ENCODE measurements around the gene TM2D3. TPM values are rescaled to one million over a fixed set of nuclear protein-coding genes. Genes with fewer than 3 reads are reported as not detected.
A peak's percentile ranks its signal among the peaks of the same experiment; 100 is the strongest.

The TM2D3 gene
- total RNA-seq, 1 experiment from 2014 or later = 26.2 TPM

DNA sequence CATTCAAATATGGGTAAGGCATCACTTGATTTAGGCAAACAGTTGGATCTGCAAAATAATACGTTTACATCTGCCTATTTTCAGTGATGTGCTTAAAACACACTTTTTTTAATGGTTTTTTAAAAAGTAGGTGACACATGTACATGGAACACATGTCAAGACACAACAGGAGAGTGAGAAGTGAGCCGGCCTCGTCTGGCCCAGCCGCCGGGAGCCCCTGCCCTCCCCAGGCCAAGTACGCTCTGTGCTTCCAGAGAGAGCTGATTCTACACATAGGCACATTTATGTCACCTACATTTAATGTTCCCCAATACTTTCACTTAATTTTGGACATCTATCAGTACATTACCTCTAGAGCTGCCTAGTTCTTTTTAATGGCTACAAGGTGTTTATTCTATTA, 3.8 kb downstream of the TM2D3 start:
- no peak for DNase-seq (ENCODE audit: unreplicated experiment)
- no peak overlapping the region for H3K4me3 Mint-ChIP-seq (ENCODE audit: unreplicated experiment)
- no peaks in the 10 kb centered on the region for H3K27me3 Mint-ChIP-seq (ENCODE audit: insufficient read depth, unreplicated experiment)
- no peak overlapping the region for H3K27ac Mint-ChIP-seq (ENCODE audit: low read depth, unreplicated experiment)
- H3K4me1 Mint-ChIP-seq (ENCODE audit: insufficient read depth, unreplicated experiment) = no peaks in the 10 kb centered on the region
- H3K36me3 Mint-ChIP-seq (ENCODE audit: insufficient read depth, unreplicated experiment) = peaks cover 65% of the 10 kb centered on the region
- ChIA-PET CTCF (interaction anchor here (0.7 to 0.9 kb wide), 2 partner anchors 12 to 75 kb away, joined by 3 to 4 read pairs; no protein-coding TSS in a partner anchor), POLR2A (interaction anchor here (4.6 kb wide), 1 partner anchor 353 kb away, joined by 39 read pairs; the partner anchor contains the start of gene SNRPA1)
- no peaks in the 10 kb centered on the region for H3K9me3 Mint-ChIP-seq (ENCODE audit: unreplicated experiment)
- TF ChIP-seq, protein P1, sequence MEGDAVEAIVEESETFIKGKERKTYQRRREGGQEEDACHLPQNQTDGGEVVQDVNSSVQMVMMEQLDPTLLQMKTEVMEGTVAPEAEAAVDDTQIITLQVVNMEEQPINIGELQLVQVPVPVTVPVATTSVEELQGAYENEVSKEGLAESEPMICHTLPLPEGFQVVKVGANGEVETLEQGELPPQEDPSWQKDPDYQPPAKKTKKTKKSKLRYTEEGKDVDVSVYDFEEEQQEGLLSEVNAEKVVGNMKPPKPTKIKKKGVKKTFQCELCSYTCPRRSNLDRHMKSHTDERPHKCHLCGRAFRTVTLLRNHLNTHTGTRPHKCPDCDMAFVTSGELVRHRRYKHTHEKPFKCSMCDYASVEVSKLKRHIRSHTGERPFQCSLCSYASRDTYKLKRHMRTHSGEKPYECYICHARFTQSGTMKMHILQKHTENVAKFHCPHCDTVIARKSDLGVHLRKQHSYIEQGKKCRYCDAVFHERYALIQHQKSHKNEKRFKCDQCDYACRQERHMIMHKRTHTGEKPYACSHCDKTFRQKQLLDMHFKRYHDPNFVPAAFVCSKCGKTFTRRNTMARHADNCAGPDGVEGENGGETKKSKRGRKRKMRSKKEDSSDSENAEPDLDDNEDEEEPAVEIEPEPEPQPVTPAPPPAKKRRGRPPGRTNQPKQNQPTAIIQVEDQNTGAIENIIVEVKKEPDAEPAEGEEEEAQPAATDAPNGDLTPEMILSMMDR (IDR thresholded peaks at IDR 0.05; ENCODE audit: unreplicated experiment) = no peak
- no TSS peak for BruUV-seq (replicated peaks)
- intact Hi-C loops (cut with micrococcal nuclease) = no loop called here

DNA sequence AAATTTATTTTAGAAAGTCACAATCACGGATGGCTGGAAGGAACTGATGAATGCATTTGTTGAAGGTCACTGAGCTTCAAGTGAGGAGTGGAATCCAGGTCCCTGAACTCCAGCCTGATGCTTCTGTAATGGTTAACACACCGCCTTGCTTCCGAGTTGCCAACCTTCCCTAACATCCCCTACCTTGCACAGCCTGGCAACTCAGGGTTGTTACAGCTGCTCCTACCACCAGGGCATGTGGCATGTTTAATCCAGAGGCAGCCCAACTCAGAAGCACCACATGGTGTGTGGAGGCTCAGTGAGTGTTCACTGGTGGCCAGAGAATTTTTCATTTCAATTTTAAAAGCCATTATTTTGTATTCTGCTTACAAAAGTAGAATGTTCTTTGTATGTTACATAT, 4.9 kb downstream of the TM2D3 start:
- H3K9me3 Mint-ChIP-seq (ENCODE audit: unreplicated experiment) = no peaks in the 10 kb centered on the region

DNA sequence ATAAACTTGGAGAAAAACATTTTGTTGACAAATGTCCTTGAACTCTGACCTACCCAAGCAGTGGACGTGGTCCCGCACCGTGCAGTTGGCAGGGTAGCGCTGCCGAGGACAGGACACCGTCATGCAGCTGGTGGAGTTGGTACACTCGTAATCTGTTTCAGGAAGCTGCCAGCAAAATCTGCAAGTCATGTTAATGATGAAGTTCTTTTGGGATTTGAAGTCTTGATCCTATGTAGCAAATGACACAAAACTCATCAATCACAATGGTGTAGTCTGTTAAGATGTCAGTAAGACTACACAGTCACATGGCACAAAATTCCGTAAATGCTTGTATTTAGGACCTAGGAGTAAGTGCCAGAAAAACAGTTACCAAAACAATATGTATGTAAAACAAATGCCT, 5.5 kb downstream of the TM2D3 start:
- POLR2A ChIA-PET = interaction anchor here (1.3 to 4.6 kb wide), 2 partner anchors 349 to 352 kb away, joined by 3 to 39 read pairs; partner anchors contain the start of gene SNRPA1
- H3K9me3 Mint-ChIP-seq (ENCODE audit: unreplicated experiment) = no peaks in the 10 kb centered on the region
- H3K4me3 Mint-ChIP-seq (ENCODE audit: unreplicated experiment) = no peak overlapping the region
- no TSS peak for BruUV-seq (replicated peaks)
- no peaks in the 10 kb centered on the region for H3K27me3 Mint-ChIP-seq (ENCODE audit: insufficient read depth, unreplicated experiment)
- CTCF ChIA-PET = interaction anchor here (0.6 to 1.3 kb wide), 4 partner anchors 10 to 616 kb away, joined by 3 to 7 read pairs (median 4); no protein-coding TSS in a partner anchor
- no peaks in the 10 kb centered on the region for H3K4me1 Mint-ChIP-seq (ENCODE audit: insufficient read depth, unreplicated experiment)
- peaks cover 81% of the 10 kb centered on the region for H3K36me3 Mint-ChIP-seq (ENCODE audit: insufficient read depth, unreplicated experiment)
- no peak overlapping the region for H3K27ac Mint-ChIP-seq (ENCODE audit: low read depth, unreplicated experiment)
- DNase-seq (ENCODE audit: unreplicated experiment) = no peak
- TF ChIP-seq, protein P1 (IDR thresholded peaks at IDR 0.05; ENCODE audit: unreplicated experiment) = no peak
- intact Hi-C loops (cut with micrococcal nuclease) = no loop called here

More for the DNA sequence above, 4.9 kb downstream of the TM2D3 start:
- intact Hi-C loops (cut with micrococcal nuclease) = no loop called here
- TF ChIP-seq, protein P1 (IDR thresholded peaks at IDR 0.05; ENCODE audit: unreplicated experiment) = no peak
- H3K4me3 Mint-ChIP-seq (ENCODE audit: unreplicated experiment) = no peak overlapping the region
- H3K4me1 Mint-ChIP-seq (ENCODE audit: insufficient read depth, unreplicated experiment) = no peaks in the 10 kb centered on the region
- CTCF ChIA-PET = interaction anchor here (0.8 to 1.3 kb wide), 3 partner anchors 10 to 349 kb away, joined by 3 to 7 read pairs (median 4); no protein-coding TSS in a partner anchor
- no peak overlapping the region for H3K27ac Mint-ChIP-seq (ENCODE audit: low read depth, unreplicated experiment)
- POLR2A ChIA-PET = interaction anchor here (0.7 to 4.6 kb wide), 3 partner anchors 349 to 397 kb away, joined by 3 to 39 read pairs (median 3); partner anchors contain the start of gene SNRPA1
- peaks cover 76% of the 10 kb centered on the region for H3K36me3 Mint-ChIP-seq (ENCODE audit: insufficient read depth, unreplicated experiment)
- H3K27me3 Mint-ChIP-seq (ENCODE audit: insufficient read depth, unreplicated experiment) = no peaks in the 10 kb centered on the region
- no TSS peak for BruUV-seq (replicated peaks)
- DNase-seq (ENCODE audit: unreplicated experiment) = no peak

DNA sequence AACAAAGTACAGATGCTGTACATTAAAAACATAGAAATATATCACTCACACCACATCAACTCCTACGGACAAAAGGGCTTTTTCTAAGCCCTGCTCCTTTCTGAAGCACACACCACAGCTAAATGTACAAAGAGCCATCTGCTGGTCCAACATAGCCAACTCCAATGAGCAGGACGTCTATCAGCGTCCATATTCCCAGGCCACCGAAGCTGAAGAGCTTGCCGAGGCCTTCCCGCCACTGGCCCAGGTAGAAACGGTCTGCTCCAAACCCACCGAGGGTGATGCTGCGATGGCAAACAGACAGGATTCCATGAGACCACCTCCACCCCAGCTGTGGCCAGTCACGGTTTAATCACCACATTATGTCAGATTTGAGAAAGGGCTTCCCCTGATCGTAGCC, 9.8 kb downstream of the TM2D3 start:
- no peak for DNase-seq (ENCODE audit: unreplicated experiment)
- H3K27ac Mint-ChIP-seq (ENCODE audit: low read depth, unreplicated experiment) = peak overlapping the region; percentile 46
- no peak overlapping the region for H3K4me3 Mint-ChIP-seq (ENCODE audit: unreplicated experiment)
- ChIA-PET CTCF (interaction anchor here (0.6 to 12.5 kb wide), 14 partner anchors 10 to 349 kb away, joined by 3 to 320 read pairs (median 5); partner anchors contain the start of genes SNRPA1 and TM2D3), POLR2A (interaction anchor here (0.8 to 8.7 kb wide), 4 partner anchors 9 to 347 kb away, joined by 3 to 102 read pairs (median 4); partner anchors contain the start of genes SNRPA1 and TM2D3)
- H3K36me3 Mint-ChIP-seq (ENCODE audit: insufficient read depth, unreplicated experiment) = peaks cover 72% of the 10 kb centered on the region
- no peaks in the 10 kb centered on the region for H3K9me3 Mint-ChIP-seq (ENCODE audit: unreplicated experiment)
- BruUV-seq (replicated peaks) = no TSS peak
- H3K27me3 Mint-ChIP-seq (ENCODE audit: insufficient read depth, unreplicated experiment) = no peaks in the 10 kb centered on the region
- intact Hi-C loops (cut with micrococcal nuclease) = no loop called here
- H3K4me1 Mint-ChIP-seq (ENCODE audit: insufficient read depth, unreplicated experiment) = peaks cover 17% of the 10 kb centered on the region
- TF ChIP-seq, protein P1 (IDR thresholded peaks at IDR 0.05; ENCODE audit: unreplicated experiment) = no peak

Data from MCF 10A (cell line).